Measurements from ENCODE around the gene ROBO1. TPM values are rescaled to one million over a fixed set of nuclear protein-coding genes. Genes with fewer than 3 reads are reported as not detected.

The ROBO1 gene
- total RNA-seq, 1 donor from 2014 or later, result 43.7 TPM

DNA sequence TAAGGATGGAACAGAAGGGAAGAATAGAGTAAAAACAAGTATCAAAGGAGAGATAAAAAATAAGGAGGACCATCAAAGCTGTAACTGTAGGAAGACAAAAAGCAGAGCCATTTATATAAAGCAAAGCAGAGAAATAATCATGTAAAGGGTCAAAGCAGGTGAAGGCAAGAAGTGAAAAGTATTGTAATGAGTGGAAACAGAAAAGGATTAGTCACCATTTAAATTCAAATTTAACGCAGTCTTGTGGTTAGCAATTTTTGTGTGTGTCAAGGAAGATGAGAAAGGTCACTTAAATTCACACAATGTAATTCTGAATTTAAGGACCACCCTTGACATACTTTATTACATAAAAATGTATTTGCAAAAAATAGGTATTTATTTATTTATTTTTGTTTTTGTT lies 567.8 kb downstream of the ROBO1 start:
- H3K4me1 Mint-ChIP-seq (ENCODE audit: low read depth), result peaks cover 23% of the 10 kb centered on the region
- peaks cover 18% of the 10 kb centered on the region for H3K9me3 Mint-ChIP-seq (ENCODE audit: low read depth)
- H3K36me3 Mint-ChIP-seq (ENCODE audit: low read depth), result peaks cover 2% of the 10 kb centered on the region
- DNase-seq (ENCODE audit: low spot score), result no peak
- no peak overlapping the region for H3K4me3 Mint-ChIP-seq (ENCODE audit: unreplicated experiment)
- H3K27me3 Mint-ChIP-seq (ENCODE audit: low read depth), result no peaks in the 10 kb centered on the region
- TF ChIP-seq, protein P1, sequence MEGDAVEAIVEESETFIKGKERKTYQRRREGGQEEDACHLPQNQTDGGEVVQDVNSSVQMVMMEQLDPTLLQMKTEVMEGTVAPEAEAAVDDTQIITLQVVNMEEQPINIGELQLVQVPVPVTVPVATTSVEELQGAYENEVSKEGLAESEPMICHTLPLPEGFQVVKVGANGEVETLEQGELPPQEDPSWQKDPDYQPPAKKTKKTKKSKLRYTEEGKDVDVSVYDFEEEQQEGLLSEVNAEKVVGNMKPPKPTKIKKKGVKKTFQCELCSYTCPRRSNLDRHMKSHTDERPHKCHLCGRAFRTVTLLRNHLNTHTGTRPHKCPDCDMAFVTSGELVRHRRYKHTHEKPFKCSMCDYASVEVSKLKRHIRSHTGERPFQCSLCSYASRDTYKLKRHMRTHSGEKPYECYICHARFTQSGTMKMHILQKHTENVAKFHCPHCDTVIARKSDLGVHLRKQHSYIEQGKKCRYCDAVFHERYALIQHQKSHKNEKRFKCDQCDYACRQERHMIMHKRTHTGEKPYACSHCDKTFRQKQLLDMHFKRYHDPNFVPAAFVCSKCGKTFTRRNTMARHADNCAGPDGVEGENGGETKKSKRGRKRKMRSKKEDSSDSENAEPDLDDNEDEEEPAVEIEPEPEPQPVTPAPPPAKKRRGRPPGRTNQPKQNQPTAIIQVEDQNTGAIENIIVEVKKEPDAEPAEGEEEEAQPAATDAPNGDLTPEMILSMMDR (IDR thresholded peaks at IDR 0.05), result no peak
- H3K27ac Mint-ChIP-seq (ENCODE audit: unreplicated experiment), result peak overlapping the region; percentile 2

DNA sequence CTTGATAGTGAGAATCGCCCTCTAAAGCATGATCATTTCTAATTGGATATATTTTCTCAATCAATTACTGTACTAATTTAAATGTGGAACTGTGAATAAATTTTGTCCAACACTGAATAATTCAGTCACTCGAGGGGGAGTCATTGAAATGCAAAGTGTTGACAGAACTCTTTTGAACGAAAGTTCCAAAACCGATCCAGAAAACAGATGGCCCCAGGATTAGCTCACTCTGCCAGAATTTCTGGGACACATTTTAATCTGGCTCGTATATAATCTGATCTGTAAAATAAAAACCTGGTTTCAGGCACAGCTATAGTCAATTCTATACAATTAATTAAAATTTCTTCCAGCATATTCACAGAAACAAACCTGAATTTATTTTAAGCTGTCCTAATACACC lies 580.4 kb downstream of the ROBO1 start:
- Mint-ChIP-seq H3K27ac (ENCODE audit: unreplicated experiment) (no peak overlapping the region), H3K9me3 (ENCODE audit: low read depth) (no peaks in the 10 kb centered on the region), H3K4me3 (ENCODE audit: unreplicated experiment) (no peak overlapping the region), H3K27me3 (ENCODE audit: low read depth) (no peaks in the 10 kb centered on the region), H3K36me3 (ENCODE audit: low read depth) (no peaks in the 10 kb centered on the region), H3K4me1 (ENCODE audit: low read depth) (no peaks in the 10 kb centered on the region)
- no peak for DNase-seq (ENCODE audit: low spot score)
- TF ChIP-seq, protein P1 (IDR thresholded peaks at IDR 0.05), result no peak

DNA sequence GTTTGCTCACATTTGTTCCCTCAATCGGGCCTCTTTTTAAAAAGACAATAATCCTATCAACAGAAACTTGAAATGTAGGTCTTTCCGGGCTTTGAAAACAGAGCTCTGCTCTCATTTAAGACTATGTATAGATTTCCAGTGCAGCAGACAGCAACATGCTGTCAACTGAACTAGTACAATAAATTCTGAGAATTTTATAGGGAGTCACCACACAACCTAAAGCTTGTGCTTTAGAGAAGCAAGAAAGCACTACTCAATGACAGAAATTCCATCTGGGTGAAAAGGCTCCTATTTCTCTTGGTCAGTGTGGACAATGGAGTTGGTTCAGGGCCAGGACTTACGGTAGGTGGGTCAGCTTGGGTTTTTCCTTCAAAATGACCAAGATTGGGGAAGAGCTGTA lies 583.5 kb downstream of the ROBO1 start:
- Mint-ChIP-seq H3K4me1 (ENCODE audit: low read depth) (no peaks in the 10 kb centered on the region), H3K27ac (ENCODE audit: unreplicated experiment) (no peak overlapping the region), H3K27me3 (ENCODE audit: low read depth) (no peaks in the 10 kb centered on the region), H3K36me3 (ENCODE audit: low read depth) (no peaks in the 10 kb centered on the region), H3K9me3 (ENCODE audit: low read depth) (no peaks in the 10 kb centered on the region), H3K4me3 (ENCODE audit: unreplicated experiment) (no peak overlapping the region)
- no peak for DNase-seq (ENCODE audit: low spot score)
- TF ChIP-seq, protein P1 (IDR thresholded peaks at IDR 0.05), result no peak

DNA sequence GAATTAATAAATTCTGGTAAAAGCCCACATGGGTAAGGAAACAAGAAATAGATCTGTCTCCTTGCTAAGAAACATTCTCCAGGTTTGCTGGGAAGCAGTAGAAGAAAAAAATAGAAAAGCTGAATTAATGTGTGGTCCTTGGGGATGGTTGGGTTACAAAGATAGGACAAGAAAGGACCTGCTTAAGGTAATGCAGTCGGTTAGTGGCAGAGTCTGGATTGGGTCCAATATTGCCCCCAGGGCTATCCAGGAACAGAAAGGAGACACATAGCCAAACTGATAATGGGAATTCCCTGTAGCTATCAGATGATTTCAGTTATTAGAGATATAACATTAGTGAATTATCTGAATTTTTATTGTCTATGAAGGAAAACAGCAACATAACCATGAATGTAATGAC lies 584.3 kb downstream of the ROBO1 start:
- Mint-ChIP-seq H3K36me3 (ENCODE audit: low read depth) (no peaks in the 10 kb centered on the region), H3K27ac (ENCODE audit: unreplicated experiment) (no peak overlapping the region), H3K4me3 (ENCODE audit: unreplicated experiment) (no peak overlapping the region)

DNA sequence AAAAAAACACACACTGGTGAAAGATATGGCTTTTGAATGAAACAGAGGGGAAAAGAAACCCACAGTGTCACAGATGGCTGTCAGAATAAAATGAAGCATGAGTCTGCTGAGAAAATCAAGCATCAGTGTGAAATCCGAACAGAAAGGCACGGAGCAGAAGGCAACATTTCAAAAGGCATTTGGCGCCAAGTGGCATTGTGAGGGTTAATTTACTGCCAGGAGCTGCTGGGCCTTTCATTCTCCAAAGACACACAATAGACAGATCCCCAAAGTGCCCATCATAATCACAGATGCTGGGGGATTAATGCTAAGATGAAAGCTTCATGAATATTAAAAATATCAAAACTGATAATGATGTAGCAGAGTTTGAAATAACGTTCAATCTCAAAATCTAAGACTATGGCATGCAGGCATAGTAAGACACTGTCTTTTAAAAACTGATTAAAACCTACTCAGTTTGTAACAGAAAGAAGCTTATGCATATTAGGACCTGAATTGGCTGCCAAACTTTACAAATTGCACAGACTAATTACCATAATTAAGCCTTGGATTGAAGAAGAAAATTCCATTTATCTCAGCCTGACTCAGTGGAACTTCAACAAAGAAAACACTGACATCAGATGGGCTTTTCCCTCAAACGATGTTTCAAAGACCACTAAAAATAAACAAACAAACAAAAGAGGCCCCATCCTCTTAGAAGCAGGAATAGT lies 589.2 kb downstream of the ROBO1 start:
- DNase-seq (ENCODE audit: low spot score), result no peak

More for the DNA sequence above, 584.3 kb downstream of the ROBO1 start:
- Mint-ChIP-seq H3K27me3 (ENCODE audit: low read depth) (no peaks in the 10 kb centered on the region), H3K4me1 (ENCODE audit: low read depth) (no peaks in the 10 kb centered on the region), H3K9me3 (ENCODE audit: low read depth) (no peaks in the 10 kb centered on the region)
- TF ChIP-seq, protein P1 (IDR thresholded peaks at IDR 0.05), result no peak
- DNase-seq (ENCODE audit: low spot score), result no peak

More for the DNA sequence above, 589.2 kb downstream of the ROBO1 start:
- Mint-ChIP-seq H3K4me3 (ENCODE audit: unreplicated experiment) (no peak overlapping the region), H3K27ac (ENCODE audit: unreplicated experiment) (no peak overlapping the region), H3K27me3 (ENCODE audit: low read depth) (no peaks in the 10 kb centered on the region), H3K9me3 (ENCODE audit: low read depth) (no peaks in the 10 kb centered on the region), H3K4me1 (ENCODE audit: low read depth) (no peaks in the 10 kb centered on the region), H3K36me3 (ENCODE audit: low read depth) (no peaks in the 10 kb centered on the region)
- TF ChIP-seq, protein P1 (IDR thresholded peaks at IDR 0.05), result no peak
